ENCODE data around the gene EDAR.
A peak's percentile ranks its signal among the peaks of the same experiment; 100 is the strongest.

The EDAR gene

DNA sequence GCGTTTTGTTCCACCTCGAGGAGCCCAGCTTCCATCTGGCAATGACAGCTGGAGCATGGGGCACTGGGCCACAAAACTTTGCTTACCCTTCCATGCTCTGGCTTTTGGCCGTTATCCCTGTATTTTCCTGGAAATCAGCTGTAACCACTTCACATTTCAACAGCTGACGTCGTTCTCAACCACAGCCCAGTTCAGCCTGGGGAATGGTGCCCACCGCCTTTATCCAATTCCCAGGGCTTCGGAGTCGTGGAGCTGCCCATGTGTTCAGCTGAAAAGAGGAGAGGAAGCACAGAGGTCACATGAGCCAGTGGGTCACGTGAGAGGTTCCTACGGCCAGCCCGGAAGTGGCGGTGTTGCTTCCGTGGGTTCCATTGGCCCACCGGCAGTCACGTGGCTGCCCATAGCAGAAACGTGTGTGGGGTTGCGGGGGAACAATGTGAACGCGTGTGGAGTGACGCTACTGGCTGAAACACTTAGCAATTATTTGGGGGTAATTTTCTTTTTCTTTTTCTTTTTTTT lies 16.7 kb upstream of the EDAR start:
- peak in 43 of 58 donors; percentile 2 to 77 (median 25) for DNase-seq

DNA sequence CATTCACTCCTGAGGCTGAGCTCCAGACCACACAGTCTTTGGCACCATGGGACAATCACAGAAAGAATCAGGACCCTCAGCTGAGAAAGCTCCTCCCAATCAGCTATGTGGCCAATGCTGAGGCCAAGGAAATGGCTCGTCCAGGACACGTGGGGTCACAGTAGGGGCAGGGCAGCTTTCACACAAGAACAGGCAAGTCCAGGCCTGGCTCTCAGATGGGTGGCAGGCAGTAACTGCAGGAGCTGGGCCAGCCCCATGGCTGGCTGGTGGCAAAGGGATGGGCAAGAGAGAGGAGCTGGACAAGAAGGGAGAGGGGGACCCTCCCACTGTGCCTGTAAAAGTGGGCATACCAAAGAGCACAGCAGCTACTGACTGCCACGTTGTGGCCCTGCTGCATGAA lies 12.2 kb upstream of the EDAR start:
- DNase-seq, result no peak

DNA sequence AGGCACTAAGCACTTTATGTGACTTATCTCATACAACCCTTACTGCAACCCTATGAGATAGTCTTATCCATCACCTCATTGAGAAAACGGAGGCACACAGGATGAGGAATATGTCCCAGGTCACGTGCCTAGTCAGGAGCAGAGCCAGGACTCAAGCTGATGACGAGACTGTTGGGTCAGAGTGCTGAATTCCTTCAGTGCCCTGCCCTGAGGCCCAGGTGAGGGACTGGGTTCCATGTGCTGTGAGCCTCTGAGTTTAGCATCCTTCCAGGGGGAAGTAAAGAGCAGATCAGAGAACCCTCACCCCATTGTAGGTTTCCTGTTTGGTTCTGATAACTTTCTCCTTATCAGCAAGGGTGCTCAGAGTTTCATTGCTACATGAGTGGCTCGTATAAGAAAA lies 11.7 kb upstream of the EDAR start:
- DNase-seq, result no peak

DNA sequence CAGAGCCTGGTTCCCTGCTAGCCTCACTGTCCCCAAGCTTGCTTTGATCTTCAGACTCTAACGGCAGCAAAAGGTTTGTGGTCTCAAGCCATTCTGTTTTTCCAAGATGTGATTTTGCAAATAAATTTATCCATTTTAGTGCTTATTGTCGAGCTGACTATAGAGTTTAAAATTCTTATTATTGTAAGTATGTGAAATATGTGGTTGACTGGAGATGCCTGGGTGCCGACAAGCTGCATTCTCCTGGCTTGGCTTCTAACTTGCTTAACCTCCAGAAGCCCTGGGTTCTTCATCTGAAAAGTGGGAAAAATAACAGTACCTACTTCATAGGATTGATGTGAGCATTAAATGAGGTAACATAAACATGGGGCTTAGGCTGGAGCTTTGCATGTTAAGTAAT lies 9.9 kb upstream of the EDAR start:
- no peak for DNase-seq

DNA sequence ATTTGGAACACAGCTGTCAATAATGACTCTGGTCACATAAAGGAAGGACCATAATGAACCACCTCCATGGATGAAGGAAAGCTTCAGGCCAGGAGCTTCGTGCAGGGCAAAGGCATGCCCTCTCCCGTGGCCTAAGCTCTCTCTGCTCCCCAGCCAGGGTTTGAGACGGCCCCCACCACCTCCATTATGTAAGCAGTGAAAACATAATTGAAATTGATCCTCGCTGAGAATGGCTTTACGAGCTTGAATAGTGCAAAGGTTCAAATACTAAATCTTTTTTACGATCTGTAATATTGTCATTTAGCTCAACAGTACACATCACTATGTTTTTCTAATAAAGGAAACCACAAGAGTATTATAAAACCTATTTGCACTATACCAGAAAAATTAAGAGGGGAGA lies 5.2 kb upstream of the EDAR start:
- no peak for DNase-seq

DNA sequence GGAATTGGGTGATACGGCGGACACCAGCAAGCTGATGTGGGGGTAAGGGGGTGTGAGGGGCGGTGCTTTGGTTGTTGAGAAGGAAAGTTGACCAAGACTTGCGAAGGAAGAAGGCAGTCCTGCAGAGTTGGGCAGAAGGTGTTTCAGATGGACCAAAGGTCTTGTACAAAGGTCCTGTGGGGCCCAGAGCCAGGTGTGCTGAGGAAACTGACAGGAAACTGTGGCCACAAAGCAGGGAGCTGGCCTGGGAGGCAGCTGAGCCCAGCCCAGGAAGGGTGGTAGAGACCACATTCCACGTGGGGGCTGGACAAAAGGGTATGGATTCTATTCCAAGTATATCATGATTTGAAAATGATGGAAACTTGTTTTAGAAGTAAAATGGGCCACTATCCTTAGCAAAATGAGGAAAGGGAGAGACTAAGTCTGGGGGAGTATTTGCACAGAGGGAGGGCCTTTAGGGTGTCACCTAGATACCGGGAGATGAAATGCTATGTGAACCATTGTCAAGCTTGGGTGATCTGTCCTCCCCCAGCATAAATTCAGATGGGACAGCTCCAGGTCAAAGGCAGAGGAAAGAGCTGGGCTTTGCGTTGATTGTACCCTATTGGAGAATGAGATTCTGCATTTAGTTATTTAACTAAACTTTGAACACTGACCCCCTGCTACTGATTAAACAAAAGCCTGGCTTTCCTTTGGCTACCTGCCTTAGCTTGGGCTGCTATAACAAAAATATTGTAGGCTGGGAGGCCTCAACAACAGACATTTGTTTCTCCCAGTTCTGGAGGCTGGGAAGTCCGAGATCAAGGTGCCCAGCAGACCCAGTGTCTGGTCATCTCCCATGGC lies 4.3 kb upstream of the EDAR start:
- no peak for DNase-seq

DNA sequence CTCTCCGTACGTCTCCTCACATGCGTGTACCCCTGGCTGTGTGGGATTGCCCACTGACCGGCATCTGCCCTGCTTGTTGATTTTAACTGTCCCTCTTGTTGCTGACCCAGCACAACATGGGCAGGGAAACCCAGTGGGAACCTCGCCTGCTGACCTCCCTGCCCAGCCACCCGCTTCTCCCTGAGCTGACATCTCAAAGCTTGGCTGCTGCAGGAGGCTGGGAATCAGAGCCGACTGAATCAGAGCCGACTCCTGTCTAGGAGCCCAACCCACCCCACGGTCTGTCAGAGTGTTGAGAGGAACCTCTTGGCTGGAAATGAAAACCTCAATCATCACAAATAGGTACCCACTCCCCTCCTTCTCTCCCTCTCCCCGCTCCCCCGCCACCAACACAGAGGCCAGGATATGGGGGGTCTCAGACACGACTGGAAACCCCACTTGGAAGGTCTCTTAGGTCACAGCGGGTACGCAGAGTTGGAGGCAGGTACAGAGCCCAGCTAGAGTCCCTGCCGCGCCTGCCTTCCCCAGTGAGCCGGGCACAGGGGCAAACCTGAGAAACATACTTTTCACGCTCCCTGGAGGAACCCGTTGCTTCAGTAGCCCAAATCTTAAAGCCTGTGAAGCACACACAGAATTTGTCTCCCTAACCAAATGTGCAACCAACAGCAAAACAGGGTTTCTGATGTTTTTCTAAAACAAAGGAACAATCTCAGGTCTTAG lies 784 bp downstream of the EDAR start:
- no peak for DNase-seq

DNA sequence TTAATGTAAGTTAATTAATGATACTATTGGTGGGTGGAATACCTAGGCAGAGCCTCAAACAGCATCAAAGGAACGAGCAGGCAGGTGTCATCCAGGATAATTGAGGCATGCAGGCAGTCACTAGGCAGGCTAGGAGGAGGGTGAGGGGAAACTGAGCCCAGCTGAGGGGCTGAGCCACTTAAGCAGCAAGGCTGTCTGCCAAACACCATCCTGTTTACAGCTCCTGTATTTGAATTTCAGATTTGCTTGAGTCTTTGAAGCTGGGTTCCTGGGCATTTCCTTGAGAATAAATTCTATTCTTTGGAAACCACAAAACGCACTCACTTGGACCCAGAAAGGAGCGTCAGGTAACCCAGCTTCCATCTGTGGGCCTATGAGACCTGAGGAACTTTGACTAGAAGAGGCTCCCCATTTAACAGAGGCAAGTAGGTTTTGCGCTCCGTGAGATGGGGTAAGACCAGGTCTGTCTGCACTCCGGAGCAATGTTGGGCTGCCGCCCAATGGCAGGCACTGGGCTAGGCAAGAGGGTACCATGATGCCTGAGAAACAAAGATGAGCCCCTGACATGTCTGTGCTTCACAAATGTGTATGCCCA lies 2.0 kb downstream of the EDAR start:
- no peak for DNase-seq

DNA sequence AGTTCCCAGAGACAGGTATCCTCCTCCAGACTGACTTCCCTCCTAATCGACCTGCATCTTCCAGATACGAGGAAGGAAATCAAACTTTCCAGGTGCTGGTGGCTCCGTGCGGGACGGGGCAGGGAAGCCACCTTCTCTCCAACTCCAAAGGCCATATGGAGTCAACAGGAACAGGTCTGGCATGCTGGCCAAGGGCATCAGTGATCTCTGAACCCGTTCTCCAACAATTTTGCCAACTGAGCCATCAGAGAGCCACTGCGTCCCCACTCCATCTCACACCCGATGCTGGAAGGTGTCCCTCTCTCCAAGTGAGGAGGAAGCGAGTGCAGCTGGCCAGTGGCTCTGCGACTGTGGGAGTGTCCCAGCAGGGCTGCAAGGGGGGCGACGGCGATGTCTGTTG lies 5.4 kb downstream of the EDAR start:
- no peak for DNase-seq

DNA sequence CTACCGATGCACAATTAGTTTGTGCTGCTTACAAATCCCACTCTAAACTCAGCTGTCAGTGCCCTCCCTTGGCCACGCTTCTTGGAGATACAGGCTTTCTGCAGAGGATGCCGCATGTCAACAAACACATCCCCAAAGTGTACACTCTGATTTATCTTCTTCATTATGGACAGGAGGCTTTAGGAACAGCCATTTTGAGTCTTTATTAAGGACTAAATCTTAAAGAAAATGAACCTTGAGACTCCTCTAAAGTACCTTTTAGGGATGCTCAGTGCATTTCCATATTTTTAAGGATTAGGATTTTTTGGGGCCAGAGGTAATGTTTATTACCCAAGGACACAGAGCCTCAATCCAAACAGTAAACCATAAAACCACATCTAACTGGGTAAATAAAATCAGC lies 6.0 kb downstream of the EDAR start:
- DNase-seq, result no peak

DNA sequence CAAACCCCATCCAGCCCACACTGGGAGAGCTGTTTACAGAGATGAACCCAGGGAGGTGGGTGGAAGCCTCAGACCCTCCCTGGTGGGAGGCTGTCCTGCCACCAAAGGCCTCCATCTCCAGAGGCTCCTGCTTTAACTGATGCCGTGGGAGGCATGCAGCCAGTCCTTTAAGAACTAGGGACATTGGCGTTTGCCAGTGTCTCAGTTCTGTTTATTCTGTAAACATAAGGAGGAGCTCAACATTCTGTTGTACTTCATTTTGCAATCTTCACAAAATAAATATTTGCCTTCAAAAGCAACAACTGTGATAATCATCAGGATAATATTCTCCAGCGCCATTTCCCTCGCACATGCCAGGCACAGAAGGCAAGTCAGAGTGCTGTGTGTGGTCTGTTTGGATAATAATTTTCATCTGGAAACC lies 6.8 kb downstream of the EDAR start:
- DNase-seq, result no peak

DNA sequence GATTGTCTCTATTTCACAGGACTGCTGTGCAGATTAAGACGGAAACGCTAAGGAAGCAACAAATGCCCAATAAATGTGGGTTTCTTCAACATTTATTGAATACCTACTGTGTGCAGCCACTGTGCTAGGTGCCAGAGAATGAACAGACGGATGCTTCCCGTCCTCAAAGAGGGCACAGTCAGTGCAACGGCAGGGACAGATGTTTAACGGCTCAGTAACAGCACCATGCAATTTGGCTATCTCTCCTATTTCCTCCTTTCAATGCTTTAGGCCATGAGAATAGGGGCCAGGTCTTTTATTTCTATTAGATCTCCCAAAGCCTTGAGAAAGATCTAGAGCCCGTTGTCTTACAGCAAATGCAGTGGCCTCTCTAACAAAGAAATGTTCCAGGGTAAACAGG lies 7.2 kb downstream of the EDAR start:
- no peak for DNase-seq

DNA sequence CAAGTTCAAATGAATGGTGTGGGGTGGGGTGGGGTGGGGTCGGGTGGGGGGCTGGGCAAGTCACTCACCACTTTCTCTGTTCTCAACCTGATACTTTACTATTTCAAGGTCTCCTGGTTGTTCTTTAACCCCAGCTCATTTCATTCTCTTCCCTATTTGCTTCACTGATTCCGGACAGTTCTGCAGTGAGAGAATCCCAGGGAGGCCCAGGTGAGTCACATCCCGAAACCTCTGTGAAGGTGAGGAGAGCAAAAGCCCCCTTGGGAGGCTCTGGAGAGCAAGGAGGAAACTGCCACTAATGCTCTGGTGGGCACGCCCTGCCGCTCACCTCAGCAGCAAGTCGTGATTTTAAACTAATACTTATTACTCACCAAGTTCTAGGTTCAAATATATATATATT lies 8.9 kb downstream of the EDAR start:
- no peak for DNase-seq

DNA sequence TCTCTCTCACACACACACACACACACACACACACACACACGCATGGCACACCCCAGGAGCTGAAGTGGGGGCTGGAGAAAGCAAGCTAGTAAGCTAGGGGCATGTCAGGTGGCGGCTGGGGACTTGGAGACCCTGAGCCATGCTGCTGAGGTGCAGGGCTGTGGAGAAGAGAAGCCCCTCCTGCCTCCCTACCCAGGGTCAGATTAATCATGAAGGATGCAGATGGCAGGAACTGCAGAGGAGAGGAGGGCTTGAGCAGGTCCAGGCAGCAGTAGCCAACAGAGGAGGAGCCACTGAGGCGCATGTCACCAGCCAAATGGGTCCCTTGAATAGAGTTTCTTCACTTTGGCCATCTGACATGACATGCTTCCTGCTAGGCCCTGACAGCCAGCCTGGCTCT lies 9.6 kb downstream of the EDAR start:
- no peak for DNase-seq

DNA sequence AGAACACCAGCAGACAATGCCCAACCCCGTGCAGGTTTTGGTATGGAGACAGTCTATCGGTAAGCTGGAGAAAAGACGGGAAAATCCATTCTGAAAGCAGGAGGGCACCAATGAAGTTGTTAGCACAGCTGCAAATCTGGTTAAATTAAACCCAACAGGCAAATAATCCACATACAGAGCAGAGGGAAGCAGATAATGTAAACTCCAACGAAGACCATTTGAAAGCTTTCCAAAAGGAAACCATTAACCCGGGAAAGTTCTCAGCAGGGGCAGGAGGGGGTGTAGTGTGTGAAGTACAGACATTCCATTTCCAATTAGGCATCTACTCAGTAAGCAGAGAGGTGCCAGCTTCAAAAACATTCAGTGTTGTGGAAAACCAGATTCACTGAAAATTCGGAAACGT lies 10.3 kb downstream of the EDAR start:
- no peak for DNase-seq

DNA sequence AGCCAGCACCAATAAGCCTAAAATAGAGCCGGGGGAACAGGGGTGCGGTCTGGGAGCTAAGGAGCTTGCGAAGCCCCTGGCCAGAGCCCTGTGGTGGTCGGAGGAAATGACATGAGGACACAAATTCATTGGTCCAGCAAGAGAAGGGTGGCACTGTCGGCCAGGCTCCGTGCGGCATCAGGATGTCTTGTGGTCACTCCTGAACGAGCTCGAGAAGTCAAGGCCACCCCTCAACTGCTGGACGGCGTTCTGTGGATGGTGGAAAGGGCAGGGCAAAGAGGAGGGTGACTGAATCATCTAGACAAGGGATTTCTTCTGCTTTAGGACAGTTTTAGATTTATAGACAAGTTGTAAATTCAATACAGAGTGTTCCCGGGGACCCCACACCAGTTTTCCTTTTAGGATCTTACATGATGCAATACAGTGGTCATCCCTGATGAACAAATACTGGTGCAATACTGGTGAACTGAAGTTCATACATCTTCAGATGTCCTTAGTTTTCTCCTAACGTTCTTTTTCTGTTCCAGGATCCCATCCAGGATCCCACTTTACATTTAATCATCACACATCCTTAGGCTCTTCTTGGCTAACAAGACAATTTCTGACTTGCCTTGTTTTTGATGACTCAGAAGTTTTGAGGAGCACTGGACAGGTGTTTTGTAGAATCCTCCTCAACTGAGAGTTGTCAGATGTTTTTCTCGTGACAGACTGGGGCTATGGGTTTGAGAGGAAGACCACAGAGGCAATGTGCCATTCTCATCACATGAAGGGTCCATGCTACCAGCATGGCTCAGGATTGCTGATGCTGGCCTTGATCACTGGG lies 13.2 kb downstream of the EDAR start:
- DNase-seq, result no peak

DNA sequence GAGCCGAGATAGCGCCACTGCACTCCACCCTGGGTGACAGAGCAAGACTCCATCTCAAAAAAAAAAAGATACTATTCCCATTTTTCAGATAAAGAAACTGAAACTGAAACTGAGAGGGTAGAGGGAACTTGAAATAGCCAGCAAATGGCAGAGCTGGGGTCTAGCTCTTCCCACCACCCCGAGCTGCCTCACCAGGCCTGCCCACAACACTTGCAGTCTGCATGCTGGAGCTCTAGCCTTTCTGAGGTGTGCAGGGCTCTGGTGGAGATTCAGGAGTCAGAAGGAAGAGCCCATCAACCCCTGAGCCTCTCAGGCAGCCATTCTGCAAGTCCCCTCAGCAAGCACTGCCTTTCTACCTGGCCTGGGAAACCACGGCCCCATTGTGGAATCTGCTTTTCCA lies 14.3 kb downstream of the EDAR start:
- DNase-seq, result no peak

DNA sequence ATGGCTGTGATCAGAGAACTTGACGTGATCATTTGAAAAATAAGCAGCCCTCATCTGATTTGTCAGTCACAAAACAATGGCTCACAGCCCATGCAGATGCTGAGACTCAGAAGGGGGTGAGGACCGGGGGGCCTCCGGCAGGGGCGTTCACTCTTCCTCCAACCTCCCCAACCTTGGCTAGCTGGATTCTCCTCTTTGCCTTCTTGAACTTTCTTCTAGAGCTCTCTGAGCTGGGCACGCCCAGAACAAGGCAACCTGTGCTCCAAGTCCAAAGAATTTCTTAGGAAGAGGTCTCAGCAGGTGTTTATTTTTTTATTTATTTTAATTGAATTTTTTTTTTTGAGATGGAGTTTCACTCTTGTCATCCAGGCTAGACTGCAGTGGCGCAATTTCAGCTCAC lies 16.4 kb downstream of the EDAR start:
- DNase-seq, result no peak

DNA sequence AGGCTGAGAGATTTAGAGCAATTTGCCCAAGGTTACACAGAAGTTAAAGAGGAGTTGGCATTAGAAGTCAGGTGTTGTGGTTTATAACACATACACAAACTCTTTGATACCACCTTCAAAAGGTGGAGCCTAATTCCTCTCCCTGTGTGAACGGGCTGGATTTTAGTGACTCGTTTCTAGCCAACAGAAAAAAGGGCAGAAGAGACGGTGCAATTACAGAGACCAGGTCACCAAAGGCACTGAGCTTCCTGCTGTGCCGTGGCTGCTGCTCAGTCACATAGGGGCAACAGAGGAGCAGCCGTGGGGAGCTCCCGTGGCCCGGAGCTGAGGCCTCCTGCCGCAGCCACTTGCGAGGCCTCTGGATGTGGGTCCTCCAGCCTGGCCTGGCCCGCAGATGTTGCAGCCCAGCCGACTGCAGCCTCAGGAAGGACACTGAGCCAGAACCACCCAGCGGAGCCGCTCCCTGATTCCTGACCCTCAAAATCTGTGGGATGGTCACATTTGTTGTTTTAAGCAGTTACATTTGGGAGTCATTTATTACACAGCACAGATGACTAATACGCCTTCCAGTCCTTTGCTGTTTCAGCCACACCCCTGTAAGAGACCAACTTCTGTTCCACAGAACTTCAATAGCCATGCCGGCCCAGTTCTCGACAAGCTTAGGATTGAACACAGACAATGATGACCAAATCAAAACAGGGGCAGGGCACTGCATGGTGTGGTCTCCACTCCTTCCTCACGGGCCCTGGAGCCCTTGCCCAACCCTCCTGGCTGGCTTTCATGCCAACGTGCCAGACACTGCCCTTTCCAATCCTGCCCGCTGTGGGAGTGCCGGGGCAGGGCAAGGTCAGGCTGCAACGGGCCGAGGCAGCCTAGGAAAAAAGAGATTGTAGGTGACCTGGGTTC lies 17.1 kb downstream of the EDAR start:
- no peak for DNase-seq

DNA sequence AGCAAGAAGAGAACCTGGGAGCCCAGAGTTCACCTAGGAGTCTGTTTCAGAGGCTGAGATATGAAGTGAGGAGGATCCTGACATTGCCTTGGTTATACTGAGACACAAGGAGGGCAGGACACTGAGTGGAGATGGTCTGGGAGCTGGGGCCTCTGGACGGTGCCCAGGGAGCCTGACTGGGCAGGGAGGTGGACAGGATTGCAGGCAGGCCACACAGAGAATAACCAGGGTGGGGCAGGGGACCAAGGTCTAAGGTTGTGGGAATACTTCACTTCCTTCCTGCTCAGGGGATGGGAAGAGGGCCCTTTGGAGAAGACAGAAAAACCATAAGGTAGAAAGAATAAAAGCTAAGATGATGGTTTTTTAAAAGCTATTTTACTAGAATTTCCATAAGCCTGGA lies 18.7 kb downstream of the EDAR start:
- DNase-seq, result no peak
